ENCODE measurements around the gene EHD2. TPM values are rescaled to one million over a fixed set of nuclear protein-coding genes. Genes with fewer than 3 reads are reported as not detected.

Gene EHD2
- total RNA-seq, 1 experiment from 2014 or later, result 60.5 TPM

DNA sequence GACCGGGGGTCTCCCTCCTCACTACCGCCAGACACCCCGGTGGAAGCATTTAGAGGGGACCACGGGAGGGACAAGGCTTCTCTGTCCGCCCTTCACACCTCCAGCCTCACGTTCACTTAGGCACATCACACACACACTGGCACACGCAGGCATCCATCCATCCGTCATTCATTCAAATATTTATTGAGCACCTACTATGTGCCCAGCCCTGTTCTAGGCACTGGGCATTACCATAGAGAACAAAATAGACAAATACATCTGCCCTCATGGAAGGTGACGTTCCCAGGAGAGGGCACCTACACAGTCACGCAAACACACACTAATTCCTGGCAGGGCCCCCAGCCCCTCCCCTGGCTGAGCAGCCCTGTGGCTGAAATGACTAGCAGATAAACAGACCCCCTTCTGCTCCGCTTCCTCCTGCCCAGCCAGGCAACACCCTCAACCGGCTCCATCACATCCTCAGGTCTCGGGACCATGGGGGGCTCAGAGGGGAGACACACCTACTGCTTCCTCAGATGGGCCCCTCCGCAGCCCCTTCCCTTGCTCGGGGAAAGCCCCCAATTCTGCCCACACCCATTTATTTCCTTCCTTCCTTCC lies 28.4 kb downstream of the EHD2 start:
- RAD21 ChIA-PET (ENCODE audit: low non-redundant PET in 1 of 2, low total read pairs in 2 of 2, uncharacterized antibody in 2 of 2, unreplicated experiment in 2 of 2), result no interaction called here
- Histone ChIP-seq H3K9ac (ENCODE audit: low read length) (0 out of 2 replicates have a peak overlapping the region, but pooled peaks have one; percentile 88), H3K27ac (ENCODE audit: low read depth, low read length) (peak overlapping the region; percentile 85; the same call in 1 of the 2 replicates), H3K4me2 (ENCODE audit: low read length) (no peak overlapping the region), H3K79me2 (ENCODE audit: insufficient read depth, low read length) (peaks cover 12% of the 10 kb centered on the region), H3K27me3 (ENCODE audit: insufficient read depth, low read length) (no peaks in the 10 kb centered on the region), H4K20me1 (ENCODE audit: insufficient read depth) (no peaks in the 10 kb centered on the region), H3K4me3 (replicated peaks in 1 of 2; ENCODE audit: low read depth in 1 of 2, low read length in 2 of 2) (no peak overlapping the region), H3K4me1 (ENCODE audit: control insufficient read depth in 1 of 2, insufficient read depth in 2 of 2, low read length in 2 of 2) (peaks cover 23 to 38% of the 10 kb centered on the region in 2 experiments), H3K36me3 (ENCODE audit: control insufficient read depth in 1 of 2, insufficient read depth in 2 of 2, low read length in 2 of 2) (peaks cover 8 to 15% of the 10 kb centered on the region in 2 experiments; a peak in 3 of 4 replicates), H3K9me3 (ENCODE audit: control insufficient read depth in 1 of 2, insufficient read depth in 1 of 2, low read depth in 1 of 2, low read length in 2 of 2) (no peaks in the 10 kb centered on the region), H3K9me2 (ENCODE audit: insufficient read depth) (no peaks in the 10 kb centered on the region), H2AFZ (ENCODE audit: low read depth, low read length, poor library complexity, severe bottlenecking) (no peak overlapping the region)
- DNase-seq (ENCODE audit: low read depth, low spot score) (no peak), ATAC-seq (no peak)
- CTCF ChIA-PET, result interaction anchor here (2.8 to 4.0 kb wide), 2 partner anchors 29 kb away, joined by 10 to 68 read pairs; partner anchors contain the start of gene EHD2
- POLR2A ChIA-PET, result interaction anchor here (5.2 kb wide), 1 partner anchor 29 kb away, joined by 32 read pairs; the partner anchor contains the start of gene EHD2
- TF ChIP-seq YY1 (IDR thresholded peaks at IDR 0.05; ENCODE audit: extremely low read depth, insufficient replicate concordance, low read depth, low read length) (no peak), EZH2 (IDR thresholded peaks at IDR 0.05) (no peak), SP1 (IDR thresholded peaks at IDR 0.05; ENCODE audit: low read depth) (no peak), CBX3 (IDR thresholded peaks at IDR 0.05; ENCODE audit: low read depth) (no peak), POLR2AphosphoS5 (IDR thresholded peaks at IDR 0.05; ENCODE audit: low read depth, low read length) (no peak), CEBPB (IDR thresholded peaks at IDR 0.05; ENCODE audit: low read depth) (no peak), SIN3A (IDR thresholded peaks at IDR 0.05; ENCODE audit: low read depth) (no peak), ATF3 (IDR thresholded peaks at IDR 0.05) (no peak), ZFX (IDR thresholded peaks at IDR 0.05) (no peak), ZNF274 (IDR thresholded peaks at IDR 0.05; ENCODE audit: low read depth, low read length) (no peak), RAD21 (IDR thresholded peaks at IDR 0.05; ENCODE audit: low read depth) (no peak), POLR2A (IDR thresholded peaks at IDR 0.05; ENCODE audit: borderline replicate concordance, extremely low read depth, insufficient read depth, insufficient read length) (no peak), ELF1 (IDR thresholded peaks at IDR 0.05; ENCODE audit: borderline replicate concordance, low read depth) (no peak), FOSL1 (IDR thresholded peaks at IDR 0.05; ENCODE audit: low read depth) (no peak), SRF (IDR thresholded peaks at IDR 0.05; ENCODE audit: low read depth) (no peak)
- no TSS peak for BruUV-seq (replicated peaks)
- intact Hi-C loops (cut with micrococcal nuclease), result loop anchor here (2.0 kb wide), 1 partner anchor 13 kb away; no protein-coding TSS in a partner anchor

Measured in HCT116 (cell line).